NCI-H748 (cell line): Measurements from ENCODE around the gene RNPEPL1.
A peak's percentile ranks its signal among the peaks of the same experiment; 100 is the strongest.

Experiments used
- DNase-seq: peaks from one replicate; lab custom pipeline; 2025; ENCODE audit not compliant: unreplicated experiment; lab: John Stamatoyannopoulos, UW

RNPEPL1 gene

GRCh38 chr2:240576036-240576435, 7.8 kb downstream of the RNPEPL1 start:
- DNase-seq: no peak

- DNase-seq: no peak
Measured at GRCh38 chr2:240576436-240577205, 8.3 kb downstream of the RNPEPL1 start.

- no peak for DNase-seq
Measured at GRCh38 chr2:240577281-240578109, 9.2 kb downstream of the RNPEPL1 start.

GRCh38 chr2:240578110-240578450, 9.8 kb downstream of the RNPEPL1 start:
- no peak for DNase-seq

- DNase-seq: no peak
Measured at GRCh38 chr2:240578488-240578887, 10.2 kb downstream of the RNPEPL1 start.

- no peak for DNase-seq
Measured at GRCh38 chr2:240579071-240579762, 10.9 kb downstream of the RNPEPL1 start.

GRCh38 chr2:240579771-240580614, 11.7 kb downstream of the RNPEPL1 start:
- DNase-seq: peak; percentile 57

GRCh38 chr2:240581811-240582210, 13.5 kb downstream of the RNPEPL1 start:
- DNase-seq: no peak

GRCh38 chr2:240582781-240583180, 14.5 kb downstream of the RNPEPL1 start:
- DNase-seq: no peak

- no peak for DNase-seq
Measured at GRCh38 chr2:240583774-240584173, 15.5 kb downstream of the RNPEPL1 start.

- DNase-seq: peak; percentile 22
Measured at GRCh38 chr2:240584486-240585031, 16.3 kb downstream of the RNPEPL1 start.

GRCh38 chr2:240585101-240585500, 16.8 kb downstream of the RNPEPL1 start:
- no peak for DNase-seq

GRCh38 chr2:240585681-240586197, 17.5 kb downstream of the RNPEPL1 start:
- no peak for DNase-seq

GRCh38 chr2:240586198-240586918, 18.1 kb downstream of the RNPEPL1 start, which contains the start of gene CAPN10:
CAPN10 (plus strand) TSS chr2:240586734; CDS start chr2:240586912, 178 bp downstream.
- DNase-seq: peak; percentile 98

- DNase-seq: peak; percentile 82
Measured at GRCh38 chr2:240586919-240587800, 18.9 kb downstream of the RNPEPL1 start.

- DNase-seq: no peak
Measured at GRCh38 chr2:240588006-240588655, 19.8 kb downstream of the RNPEPL1 start.

- no peak for DNase-seq
Measured at GRCh38 chr2:240588669-240589068, 20.4 kb downstream of the RNPEPL1 start.

- DNase-seq: no peak
Measured at GRCh38 chr2:240589375-240589774, 21.1 kb downstream of the RNPEPL1 start.
